Stimulated activated CD8-positive, alpha-beta memory T cell treated with anti-CD3 and anti-CD28 coated beads, Interleukin-12 subunit alpha, Interleukin-12 subunit beta, amount 100 ng/mL, for 4 hours (primary cell): ENCODE data around the gene NUTM2D.
"Not testable (repeated sequence)": the region's sequence is repeated elsewhere in the genome, so short reads cannot be mapped to it uniquely, and the experiment has no call there.

Experiments used
- DNase-seq: peaks from one replicate; pipeline ENCODE4 v3.0.0-alpha.2; 2020; ENCODE audit warnings: low read depth

The NUTM2D gene

GRCh38 chr10:87357444-87357843, at the start of gene NUTM2D:
TSS of gene NUTM2D (plus strand) at chr10:87357744. CDS start at chr10:87358266, 522 bp downstream.
- not testable (repeated sequence) for DNase-seq

- not testable (repeated sequence) for DNase-seq
These were observed 48.8 kb upstream of the NUTM2D start for GRCh38 chr10:87308702-87309101.

- DNase-seq: not testable (repeated sequence)
These were observed 47.9 kb upstream of the NUTM2D start for GRCh38 chr10:87309657-87310056.

- not testable (repeated sequence) for DNase-seq
These were observed 46.0 kb upstream of the NUTM2D start for GRCh38 chr10:87311521-87311920.

- not testable (repeated sequence) for DNase-seq
These were observed 43.7 kb upstream of the NUTM2D start for GRCh38 chr10:87313649-87314359.

GRCh38 chr10:87314360-87314973, 43.1 kb upstream of the NUTM2D start:
- DNase-seq: not testable (repeated sequence)

GRCh38 chr10:87321505-87321904, 36.0 kb upstream of the NUTM2D start:
- DNase-seq: not testable (repeated sequence)

GRCh38 chr10:87324559-87324958, 33.0 kb upstream of the NUTM2D start:
- not testable (repeated sequence) for DNase-seq

GRCh38 chr10:87327958-87328357, 29.6 kb upstream of the NUTM2D start:
- DNase-seq: not testable (repeated sequence)

GRCh38 chr10:87329131-87329530, 28.4 kb upstream of the NUTM2D start:
- DNase-seq: not testable (repeated sequence)

GRCh38 chr10:87332687-87333086, 24.9 kb upstream of the NUTM2D start:
- not testable (repeated sequence) for DNase-seq

GRCh38 chr10:87340411-87340810, 17.1 kb upstream of the NUTM2D start:
- not testable (repeated sequence) for DNase-seq

GRCh38 chr10:87341546-87342142, 15.9 kb upstream of the NUTM2D start:
- DNase-seq: not testable (repeated sequence)

GRCh38 chr10:87342249-87342710, 15.3 kb upstream of the NUTM2D start:
- peak; percentile 71 for DNase-seq

GRCh38 chr10:87342711-87343258, 14.8 kb upstream of the NUTM2D start:
- peak; percentile 76 for DNase-seq

GRCh38 chr10:87345743-87346142, 11.8 kb upstream of the NUTM2D start:
- DNase-seq: not testable (repeated sequence)

GRCh38 chr10:87350161-87350560, 7.4 kb upstream of the NUTM2D start:
- DNase-seq: not testable (repeated sequence)

GRCh38 chr10:87352825-87353224, 4.7 kb upstream of the NUTM2D start:
- DNase-seq: not testable (repeated sequence)

GRCh38 chr10:87355110-87355509, 2.4 kb upstream of the NUTM2D start:
- DNase-seq: not testable (repeated sequence)

GRCh38 chr10:87358159-87358558, 615 bp downstream of the NUTM2D start:
- not testable (repeated sequence) for DNase-seq

GRCh38 chr10:87369514-87370112, 12.1 kb downstream of the NUTM2D start:
- not testable (repeated sequence) for DNase-seq

GRCh38 chr10:87374091-87374490, 16.5 kb downstream of the NUTM2D start:
- not testable (repeated sequence) for DNase-seq
